ENCODE data around the gene POU2F1. TPM values are rescaled to one million over a fixed set of nuclear protein-coding genes. Genes with fewer than 3 reads are reported as not detected.

The POU2F1 gene
- total RNA-seq, 4 donors from 2014 or later: 21.0 to 33.7 (median 21.8) TPM

DNA sequence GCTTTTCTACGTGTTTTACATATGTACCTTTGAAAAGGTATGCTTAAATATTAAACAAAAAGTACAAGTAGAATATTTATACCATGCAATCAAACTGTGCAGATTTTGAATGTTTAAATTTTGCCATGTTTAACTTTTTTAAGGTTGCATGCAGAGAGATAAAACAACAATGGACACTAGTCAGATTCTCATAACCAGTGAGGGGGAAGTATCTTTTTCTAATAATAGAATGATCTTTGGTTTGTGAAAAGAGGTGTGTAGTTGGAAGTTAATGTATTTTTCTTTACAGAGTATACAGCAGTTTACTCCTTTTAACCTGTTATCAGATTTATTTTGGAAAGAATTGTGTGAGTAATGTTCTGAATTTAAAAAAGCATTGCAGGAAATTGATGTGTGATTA lies 27.1 kb downstream of the POU2F1 start:
- WGBS, 2 donors: 88 to 93% methylated on average over 1 of the region's 1 CpG

DNA sequence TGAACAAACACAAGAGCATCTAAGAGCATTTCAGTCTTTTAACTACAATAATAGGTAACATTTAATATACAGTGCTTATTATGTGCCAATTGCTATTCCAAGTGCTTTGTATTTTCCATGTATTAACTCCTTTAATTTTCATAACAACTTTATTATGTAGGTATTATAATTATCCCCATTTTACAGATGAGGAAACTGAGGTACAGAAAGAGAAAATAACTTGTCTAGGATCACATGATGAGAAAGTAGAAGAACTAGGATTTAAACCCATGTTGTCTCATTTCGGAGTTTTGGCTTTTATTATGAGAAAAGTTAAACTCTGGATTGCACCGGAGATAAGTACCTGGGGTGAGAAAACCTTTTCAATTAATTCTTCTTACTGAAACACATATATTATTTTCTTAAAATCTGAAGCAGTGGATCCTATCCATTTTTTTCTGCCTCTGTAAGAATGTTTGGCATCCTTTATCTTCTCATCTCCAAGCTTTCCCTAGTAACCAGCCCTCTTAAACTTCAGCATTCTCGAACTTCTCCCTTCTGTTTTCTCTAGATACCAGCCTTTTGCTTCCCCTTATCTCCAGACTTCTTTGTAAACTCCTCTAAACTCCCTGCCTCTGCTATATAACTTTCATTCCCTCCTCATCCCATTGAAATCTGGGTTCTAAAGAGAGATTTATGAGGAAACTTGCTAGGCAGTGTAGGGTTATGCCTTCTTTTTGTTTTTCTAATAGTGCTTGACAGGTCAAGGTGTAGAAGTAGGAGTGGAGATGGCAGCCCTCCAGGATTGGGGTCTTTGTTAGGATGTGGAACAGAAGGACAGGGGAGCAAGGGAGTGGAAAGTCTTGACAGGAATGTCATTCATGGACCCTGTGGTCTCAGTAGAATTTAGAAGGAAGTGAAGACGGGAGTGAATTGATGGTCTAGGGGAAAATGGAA lies 28.3 kb downstream of the POU2F1 start:
- Histone ChIP-seq H3K9me3 (no peaks in the 10 kb centered on the region), H3K36me3 (peaks cover 0 to 3% (median 0%) of the 10 kb centered on the region in 3 donors), H3K4me3 (no peak overlapping the region), H3K4me1 (peaks cover 0 to 11% (median 0%) of the 10 kb centered on the region in 4 donors), H3K27ac (no peak overlapping the region), H3K27me3 (no peaks in the 10 kb centered on the region)
- WGBS, 2 donors: 85 to 86% methylated on average over 4 of the region's 4 CpGs
- DNase-seq (ENCODE audit: low spot score in 2 of 2): no peak
- TF ChIP-seq EP300 (IDR thresholded peaks at IDR 0.05) (no peak), POLR2A (IDR thresholded peaks at IDR 0.05) (no peak)
- TF ChIP-seq, protein P1, sequence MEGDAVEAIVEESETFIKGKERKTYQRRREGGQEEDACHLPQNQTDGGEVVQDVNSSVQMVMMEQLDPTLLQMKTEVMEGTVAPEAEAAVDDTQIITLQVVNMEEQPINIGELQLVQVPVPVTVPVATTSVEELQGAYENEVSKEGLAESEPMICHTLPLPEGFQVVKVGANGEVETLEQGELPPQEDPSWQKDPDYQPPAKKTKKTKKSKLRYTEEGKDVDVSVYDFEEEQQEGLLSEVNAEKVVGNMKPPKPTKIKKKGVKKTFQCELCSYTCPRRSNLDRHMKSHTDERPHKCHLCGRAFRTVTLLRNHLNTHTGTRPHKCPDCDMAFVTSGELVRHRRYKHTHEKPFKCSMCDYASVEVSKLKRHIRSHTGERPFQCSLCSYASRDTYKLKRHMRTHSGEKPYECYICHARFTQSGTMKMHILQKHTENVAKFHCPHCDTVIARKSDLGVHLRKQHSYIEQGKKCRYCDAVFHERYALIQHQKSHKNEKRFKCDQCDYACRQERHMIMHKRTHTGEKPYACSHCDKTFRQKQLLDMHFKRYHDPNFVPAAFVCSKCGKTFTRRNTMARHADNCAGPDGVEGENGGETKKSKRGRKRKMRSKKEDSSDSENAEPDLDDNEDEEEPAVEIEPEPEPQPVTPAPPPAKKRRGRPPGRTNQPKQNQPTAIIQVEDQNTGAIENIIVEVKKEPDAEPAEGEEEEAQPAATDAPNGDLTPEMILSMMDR (IDR thresholded peaks at IDR 0.05): no peak

More for the DNA sequence above, 27.1 kb downstream of the POU2F1 start:
- Histone ChIP-seq H3K27ac (no peak overlapping the region), H3K27me3 (no peaks in the 10 kb centered on the region), H3K4me3 (no peak overlapping the region), H3K36me3 (peaks cover 0 to 6% (median 0%) of the 10 kb centered on the region in 3 donors), H3K4me1 (peaks cover 0 to 6% (median 0%) of the 10 kb centered on the region in 4 donors), H3K9me3 (no peaks in the 10 kb centered on the region)
- TF ChIP-seq, protein P1 (IDR thresholded peaks at IDR 0.05): no peak
- no peak for TF ChIP-seq EP300 (IDR thresholded peaks at IDR 0.05)
- no peak for TF ChIP-seq POLR2A (IDR thresholded peaks at IDR 0.05)
- DNase-seq (ENCODE audit: low spot score in 2 of 2): no peak

DNA sequence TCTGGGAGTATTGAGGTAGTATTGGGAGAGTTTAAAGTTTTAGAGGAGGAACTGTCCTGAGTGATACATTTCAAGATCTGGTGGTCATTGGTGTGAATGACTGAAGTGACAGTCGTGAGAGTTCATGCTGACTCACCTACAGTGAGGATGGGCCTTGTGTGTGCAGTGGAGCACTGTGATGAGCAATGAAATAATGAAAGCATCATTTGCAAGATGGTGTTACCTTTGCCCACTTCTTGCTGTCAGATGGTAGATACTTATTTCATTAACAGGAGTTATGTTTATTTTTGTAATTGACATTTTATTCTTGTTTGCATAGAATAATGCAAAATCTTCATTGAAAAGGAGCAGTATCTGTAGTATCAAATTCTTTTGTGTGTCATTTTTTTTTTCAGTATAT lies 29.0 kb downstream of the POU2F1 start:
- Histone ChIP-seq H3K4me3 (no peak overlapping the region), H3K9me3 (no peaks in the 10 kb centered on the region), H3K4me1 (peaks cover 0 to 9% (median 0%) of the 10 kb centered on the region in 4 donors), H3K27me3 (no peaks in the 10 kb centered on the region), H3K36me3 (no peaks in the 10 kb centered on the region), H3K27ac (no peak overlapping the region)
- no peak for DNase-seq (ENCODE audit: low spot score in 2 of 2)
- WGBS, 2 donors: 81 to 86% methylated on average over 1 of the region's 1 CpG
- TF ChIP-seq, protein P1 (IDR thresholded peaks at IDR 0.05): no peak
- TF ChIP-seq EP300 (IDR thresholded peaks at IDR 0.05) (no peak), POLR2A (IDR thresholded peaks at IDR 0.05) (no peak)

DNA sequence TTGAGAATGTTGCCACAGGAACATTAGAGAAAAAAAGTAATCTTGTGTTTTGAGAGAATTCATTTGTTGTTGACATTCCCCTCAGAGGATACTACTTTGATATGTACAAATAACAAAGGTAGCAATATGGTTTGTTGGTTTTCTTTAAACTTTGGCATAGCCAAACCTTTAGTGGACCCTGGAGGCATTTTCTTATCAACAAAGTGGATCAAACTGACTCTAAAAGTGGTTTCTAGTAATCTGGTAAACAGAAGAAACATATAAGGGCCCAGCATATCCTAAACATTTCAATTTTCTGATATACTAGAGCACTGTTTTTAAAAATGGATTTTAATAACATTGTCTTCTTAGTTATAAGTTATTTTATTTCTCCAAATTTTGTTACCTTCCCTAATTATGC lies 29.8 kb downstream of the POU2F1 start:
- no peaks in the 10 kb centered on the region for H3K27me3 ChIP-seq
- DNase-seq (ENCODE audit: low spot score in 2 of 2): no peak
- no peak overlapping the region for H3K4me3 ChIP-seq
- TF ChIP-seq, protein P1 (IDR thresholded peaks at IDR 0.05): no peak
- TF ChIP-seq EP300 (IDR thresholded peaks at IDR 0.05): no peak
- no peak for TF ChIP-seq POLR2A (IDR thresholded peaks at IDR 0.05)
- no peak overlapping the region for H3K27ac ChIP-seq
- H3K36me3 ChIP-seq: no peaks in the 10 kb centered on the region
- H3K9me3 ChIP-seq: no peaks in the 10 kb centered on the region
- H3K4me1 ChIP-seq: peaks cover 0 to 8% (median 0%) of the 10 kb centered on the region in 4 donors

DNA sequence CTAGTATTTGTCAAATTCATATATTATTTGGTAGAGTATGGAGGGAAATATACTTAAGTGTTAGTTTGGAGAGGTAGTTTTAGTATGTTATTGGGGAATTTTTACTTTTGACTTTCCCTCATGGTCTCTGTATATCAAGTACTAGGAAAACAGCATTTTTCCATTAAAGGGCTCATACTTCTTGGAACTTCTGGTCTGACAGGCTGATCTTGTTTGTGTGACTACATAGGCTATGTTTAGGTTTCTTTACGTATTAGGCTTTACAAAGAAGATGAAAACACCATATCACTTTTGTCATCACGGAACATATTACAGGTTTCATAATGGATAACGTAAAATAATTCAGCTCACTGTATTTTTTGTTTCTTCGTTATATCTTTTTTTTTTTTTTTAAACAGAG lies 30.8 kb downstream of the POU2F1 start:
- H3K9me3 ChIP-seq: no peaks in the 10 kb centered on the region
- 96 to 97% methylated on average over 4 of the region's 4 CpGs for WGBS, 2 donors
- H3K27ac ChIP-seq: no peak overlapping the region
- H3K36me3 ChIP-seq: no peaks in the 10 kb centered on the region
- DNase-seq (ENCODE audit: low spot score in 2 of 2): no peak
- no peaks in the 10 kb centered on the region for H3K27me3 ChIP-seq
- no peak overlapping the region for H3K4me3 ChIP-seq
- TF ChIP-seq POLR2A (IDR thresholded peaks at IDR 0.05) (no peak), EP300 (IDR thresholded peaks at IDR 0.05) (no peak)
- TF ChIP-seq, protein P1 (IDR thresholded peaks at IDR 0.05): no peak
- peaks cover 0 to 8% (median 0%) of the 10 kb centered on the region in 4 donors for H3K4me1 ChIP-seq

Measured in tibial nerve (tissue), 4 donors.